Dendritic cell treated with granulocyte-macrophage colony-stimulating factor and Interleukin-4, amounts not matched to agents 40 ng/mL and 50 ng/mL, for 4 days (primary cell): ENCODE measurements around the gene C11orf52.

Experiments used
- H3K27ac Mint-ChIP-seq: one replicate; pipeline ENCODE4 v1.8.0; 2022; ENCODE audit warnings: mild to moderate bottlenecking, mixed read lengths
- H3K27me3 Mint-ChIP-seq: one replicate; pipeline ENCODE4 v1.8.0; 2022; ENCODE audit warnings: mild to moderate bottlenecking, mixed read lengths
- H3K36me3 Mint-ChIP-seq: one replicate; pipeline ENCODE4 v1.8.0; 2022; ENCODE audit warnings: low read depth, mixed read lengths
- H3K4me1 Mint-ChIP-seq: one replicate; pipeline ENCODE4 v1.8.0; 2022; ENCODE audit warnings: low read depth, mixed read lengths
- H3K4me3 Mint-ChIP-seq: one replicate; pipeline ENCODE4 v1.8.0; 2022; ENCODE audit warnings: mild to moderate bottlenecking, moderate library complexity, mixed read lengths
- H3K9me3 Mint-ChIP-seq: one replicate; pipeline ENCODE4 v1.8.0; 2022; ENCODE audit warnings: mixed read lengths
- intact Hi-C: fragments of 100-400 bp; cut with micrococcal nuclease; formaldehyde crosslinking; loops from one replicate; pipeline ENCODE4 v1.15.0; 2022

C11orf52 gene

GRCh38 chr11:111937461-111937769 lies 18.7 kb downstream of the C11orf52 start:
- Mint-ChIP-seq H3K9me3 (no peaks in the 10 kb centered on the region), H3K27ac (peak overlapping the region; percentile 58), H3K36me3 (no peaks in the 10 kb centered on the region), H3K27me3 (peaks cover 9% of the 10 kb centered on the region), H3K4me3 (peak overlapping the region; percentile 81), H3K4me1 (peaks cover 40% of the 10 kb centered on the region)
- intact Hi-C loops: no loop called here

GRCh38 chr11:111937844-111938243 lies 19.1 kb downstream of the C11orf52 start:
- no peak overlapping the region for H3K27ac Mint-ChIP-seq
- no peaks in the 10 kb centered on the region for H3K9me3 Mint-ChIP-seq
- intact Hi-C loops: loop anchor here (2.0 kb wide), 1 partner anchor 343 kb away; no protein-coding TSS in a partner anchor
- peaks cover 9% of the 10 kb centered on the region for H3K27me3 Mint-ChIP-seq
- H3K4me3 Mint-ChIP-seq: peak overlapping the region; percentile 81
- no peaks in the 10 kb centered on the region for H3K36me3 Mint-ChIP-seq
- peaks cover 40% of the 10 kb centered on the region for H3K4me1 Mint-ChIP-seq

GRCh38 chr11:111938687-111939160 lies 20.0 kb downstream of the C11orf52 start:
- intact Hi-C loops: loop anchor here (2.0 kb wide), 1 partner anchor 342 kb away; no protein-coding TSS in a partner anchor
- no peak overlapping the region for H3K4me3 Mint-ChIP-seq
- H3K9me3 Mint-ChIP-seq: no peaks in the 10 kb centered on the region
- peak overlapping the region; percentile 55 for H3K27ac Mint-ChIP-seq
- peaks cover 9% of the 10 kb centered on the region for H3K27me3 Mint-ChIP-seq
- H3K36me3 Mint-ChIP-seq: no peaks in the 10 kb centered on the region
- H3K4me1 Mint-ChIP-seq: peaks cover 43% of the 10 kb centered on the region

- Mint-ChIP-seq H3K36me3 (no peaks in the 10 kb centered on the region), H3K9me3 (no peaks in the 10 kb centered on the region), H3K27me3 (peaks cover 9% of the 10 kb centered on the region), H3K4me1 (peaks cover 55% of the 10 kb centered on the region), H3K4me3 (no peak overlapping the region), H3K27ac (no peak overlapping the region)
- intact Hi-C loops: loop anchor here (2.0 kb wide), 1 partner anchor 341 kb away; no protein-coding TSS in a partner anchor
Observed at GRCh38 chr11:111939836-111940604, 21.3 kb downstream of the C11orf52 start.

GRCh38 chr11:111941963-111942362 lies 23.2 kb downstream of the C11orf52 start:
- H3K9me3 Mint-ChIP-seq: no peaks in the 10 kb centered on the region
- H3K4me3 Mint-ChIP-seq: no peak overlapping the region
- no peak overlapping the region for H3K27ac Mint-ChIP-seq
- peaks cover 46% of the 10 kb centered on the region for H3K4me1 Mint-ChIP-seq
- peaks cover 9% of the 10 kb centered on the region for H3K27me3 Mint-ChIP-seq
- no peaks in the 10 kb centered on the region for H3K36me3 Mint-ChIP-seq
- intact Hi-C loops: no loop called here

GRCh38 chr11:111942829-111943228 lies 24.1 kb downstream of the C11orf52 start:
- H3K9me3 Mint-ChIP-seq: no peaks in the 10 kb centered on the region
- intact Hi-C loops: no loop called here
- H3K4me3 Mint-ChIP-seq: no peak overlapping the region
- peaks cover 42% of the 10 kb centered on the region for H3K4me1 Mint-ChIP-seq
- no peaks in the 10 kb centered on the region for H3K36me3 Mint-ChIP-seq
- peaks cover 2% of the 10 kb centered on the region for H3K27me3 Mint-ChIP-seq
- no peak overlapping the region for H3K27ac Mint-ChIP-seq

GRCh38 chr11:111944139-111944538 lies 25.4 kb downstream of the C11orf52 start:
- H3K9me3 Mint-ChIP-seq: no peaks in the 10 kb centered on the region
- no peaks in the 10 kb centered on the region for H3K36me3 Mint-ChIP-seq
- H3K27ac Mint-ChIP-seq: no peak overlapping the region
- peaks cover 39% of the 10 kb centered on the region for H3K4me1 Mint-ChIP-seq
- intact Hi-C loops: no loop called here
- H3K4me3 Mint-ChIP-seq: no peak overlapping the region
- no peaks in the 10 kb centered on the region for H3K27me3 Mint-ChIP-seq

GRCh38 chr11:111944651-111945051 lies 25.9 kb downstream of the C11orf52 start:
- Mint-ChIP-seq H3K27me3 (no peaks in the 10 kb centered on the region), H3K36me3 (no peaks in the 10 kb centered on the region), H3K4me3 (no peak overlapping the region), H3K27ac (no peak overlapping the region), H3K4me1 (peaks cover 39% of the 10 kb centered on the region), H3K9me3 (no peaks in the 10 kb centered on the region)
- intact Hi-C loops: no loop called here

DNA sequence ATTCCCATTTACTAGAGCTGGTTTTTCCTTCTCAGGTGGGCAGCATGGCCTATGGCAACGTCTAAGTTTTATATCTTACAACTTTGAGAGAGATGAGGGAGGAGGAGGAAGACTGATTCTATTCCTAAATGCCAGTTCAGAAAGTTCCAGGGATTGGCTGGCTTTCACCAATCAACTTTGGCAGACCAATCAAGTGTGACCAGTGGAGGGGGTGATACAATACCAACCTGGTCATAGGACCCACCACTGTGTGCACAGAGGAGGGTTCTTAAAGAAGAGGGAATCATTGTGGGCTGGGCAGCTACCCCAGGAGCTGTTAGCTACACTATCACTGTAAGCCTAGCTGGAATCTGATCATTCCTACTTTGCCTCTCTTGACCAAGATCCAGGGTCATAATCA lies 26.5 kb downstream of the C11orf52 start:
- H3K9me3 Mint-ChIP-seq: no peaks in the 10 kb centered on the region
- intact Hi-C loops: no loop called here
- H3K4me3 Mint-ChIP-seq: no peak overlapping the region
- H3K27me3 Mint-ChIP-seq: no peaks in the 10 kb centered on the region
- no peak overlapping the region for H3K27ac Mint-ChIP-seq
- H3K4me1 Mint-ChIP-seq: peaks cover 42% of the 10 kb centered on the region
- H3K36me3 Mint-ChIP-seq: no peaks in the 10 kb centered on the region

DNA sequence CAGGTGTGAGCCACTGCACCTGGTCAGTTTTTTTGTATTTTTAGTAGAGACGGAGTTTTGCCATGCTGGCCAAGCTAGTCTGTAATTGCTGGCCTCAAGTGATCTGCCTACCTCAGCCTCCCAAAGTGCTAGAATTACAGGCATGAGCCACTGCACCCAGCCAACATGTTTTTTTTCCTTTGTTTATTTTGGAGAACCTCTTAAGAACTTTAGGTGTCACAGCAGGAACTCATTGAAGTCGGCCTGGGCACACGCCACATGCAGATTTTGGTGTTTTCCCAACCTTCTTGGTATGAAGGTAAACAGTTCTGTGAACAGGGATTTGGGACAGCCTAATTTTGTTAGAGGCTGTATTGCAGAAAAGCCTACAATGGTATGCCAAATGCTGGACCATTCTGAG lies 27.8 kb downstream of the C11orf52 start:
- H3K4me3 Mint-ChIP-seq: no peak overlapping the region
- H3K27ac Mint-ChIP-seq: no peak overlapping the region
- no peaks in the 10 kb centered on the region for H3K9me3 Mint-ChIP-seq
- H3K4me1 Mint-ChIP-seq: peaks cover 42% of the 10 kb centered on the region
- H3K27me3 Mint-ChIP-seq: no peaks in the 10 kb centered on the region
- H3K36me3 Mint-ChIP-seq: no peaks in the 10 kb centered on the region
- intact Hi-C loops: no loop called here

DNA sequence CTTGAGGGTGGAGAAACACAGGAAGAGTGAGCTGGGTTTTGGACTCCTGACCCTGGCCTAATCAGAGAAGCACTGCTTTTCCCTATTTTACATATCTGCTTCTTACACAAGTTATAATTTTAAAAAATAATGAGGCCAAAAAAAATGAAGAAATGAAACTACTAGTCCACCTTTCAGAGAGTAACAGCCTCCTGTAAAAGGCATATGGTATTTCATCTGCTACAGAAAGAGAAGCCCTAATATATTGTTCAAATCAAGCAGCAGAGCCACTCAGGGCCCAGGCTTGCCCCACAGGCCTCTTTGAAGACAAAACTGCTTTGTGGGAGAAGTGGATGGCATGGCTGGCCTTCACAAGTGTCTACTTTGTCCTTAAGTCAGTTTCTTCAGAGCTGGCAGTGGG lies 28.4 kb downstream of the C11orf52 start:
- no peaks in the 10 kb centered on the region for H3K36me3 Mint-ChIP-seq
- no peak overlapping the region for H3K4me3 Mint-ChIP-seq
- no peaks in the 10 kb centered on the region for H3K27me3 Mint-ChIP-seq
- intact Hi-C loops: no loop called here
- no peak overlapping the region for H3K27ac Mint-ChIP-seq
- H3K4me1 Mint-ChIP-seq: peaks cover 42% of the 10 kb centered on the region
- H3K9me3 Mint-ChIP-seq: no peaks in the 10 kb centered on the region

GRCh38 chr11:111949519-111950426 lies 31.1 kb downstream of the C11orf52 start:
- no peaks in the 10 kb centered on the region for H3K36me3 Mint-ChIP-seq
- H3K27me3 Mint-ChIP-seq: no peaks in the 10 kb centered on the region
- intact Hi-C loops: no loop called here
- no peak overlapping the region for H3K4me3 Mint-ChIP-seq
- H3K4me1 Mint-ChIP-seq: peaks cover 29% of the 10 kb centered on the region
- H3K27ac Mint-ChIP-seq: no peak overlapping the region
- no peaks in the 10 kb centered on the region for H3K9me3 Mint-ChIP-seq

DNA sequence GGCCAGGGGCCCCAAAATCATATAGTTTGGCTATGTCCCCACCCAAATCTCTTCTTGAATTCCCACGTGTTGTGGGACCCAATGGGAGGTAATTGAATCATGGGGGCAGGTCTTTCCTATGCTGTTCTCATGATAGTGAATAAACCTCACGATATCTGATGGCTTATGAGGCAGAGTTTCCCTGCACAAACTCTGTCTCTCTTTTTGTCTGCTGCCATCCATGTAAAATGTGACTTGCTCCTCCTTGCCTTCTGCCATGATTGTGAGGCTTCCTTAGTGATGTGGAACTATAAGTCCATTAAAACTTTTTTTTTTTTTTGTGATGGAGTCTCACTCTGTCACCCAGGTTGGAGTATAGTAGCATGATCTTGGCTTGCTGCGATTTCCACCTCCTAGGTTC lies 32.9 kb downstream of the C11orf52 start:
- no peaks in the 10 kb centered on the region for H3K27me3 Mint-ChIP-seq
- H3K4me1 Mint-ChIP-seq: peaks cover 24% of the 10 kb centered on the region
- intact Hi-C loops: no loop called here
- H3K36me3 Mint-ChIP-seq: no peaks in the 10 kb centered on the region
- no peak overlapping the region for H3K27ac Mint-ChIP-seq
- H3K4me3 Mint-ChIP-seq: no peak overlapping the region
- H3K9me3 Mint-ChIP-seq: no peaks in the 10 kb centered on the region

GRCh38 chr11:111954154-111954553 lies 35.4 kb downstream of the C11orf52 start:
- H3K36me3 Mint-ChIP-seq: no peaks in the 10 kb centered on the region
- H3K4me3 Mint-ChIP-seq: no peak overlapping the region
- H3K4me1 Mint-ChIP-seq: peaks cover 8% of the 10 kb centered on the region
- intact Hi-C loops: no loop called here
- H3K27ac Mint-ChIP-seq: no peak overlapping the region
- no peaks in the 10 kb centered on the region for H3K27me3 Mint-ChIP-seq
- H3K9me3 Mint-ChIP-seq: no peaks in the 10 kb centered on the region
